ENCODE measurements around the gene CFC1B.
"Not testable (repeated sequence)": the region's sequence is repeated elsewhere in the genome, so short reads cannot be mapped to it uniquely, and the experiment has no call there.

Gene CFC1B
- total RNA-seq = 0 reads per million in 18 experiments

DNA sequence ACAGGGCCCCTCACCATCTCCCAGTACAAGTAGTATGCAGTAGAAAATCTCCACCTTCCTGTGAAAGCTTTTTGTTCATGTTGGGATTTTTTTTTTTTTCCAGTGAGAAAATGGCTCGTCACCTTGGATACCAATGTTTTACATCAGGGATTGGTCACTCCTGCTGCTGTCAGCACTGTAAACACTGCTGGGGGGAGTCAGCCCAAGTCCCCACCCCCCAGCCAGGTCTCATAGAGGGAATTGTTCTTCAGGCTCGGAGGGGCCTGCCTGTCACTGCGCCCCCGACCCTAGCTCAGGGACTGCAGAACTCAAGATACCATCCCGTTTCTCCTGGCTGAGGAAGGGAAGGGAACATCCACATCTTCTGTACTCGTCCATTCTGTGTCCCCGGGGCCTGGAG is at the start of gene CFC1B:
TSS of gene CFC1B (plus strand) at position 231 of the 400 bp plus-strand sequence. CDS start 263 bp downstream, outside the sequence.
- not testable (repeated sequence) for DNase-seq

- DNase-seq = not testable (repeated sequence)
Observed at GRCh38 chr2:130491073-130491472, 29.9 kb upstream of the CFC1B start.

- DNase-seq = not testable (repeated sequence)
Observed at GRCh38 chr2:130509228-130509627, 11.8 kb upstream of the CFC1B start, which contains the start of gene POTEI. TSS of gene POTEI (minus strand) at chr2:130509328. CDS start at chr2:130509235, 93 bp downstream.

GRCh38 chr2:130510807-130511746 is 9.9 kb upstream of the CFC1B start:
- DNase-seq = not testable (repeated sequence)

DNA sequence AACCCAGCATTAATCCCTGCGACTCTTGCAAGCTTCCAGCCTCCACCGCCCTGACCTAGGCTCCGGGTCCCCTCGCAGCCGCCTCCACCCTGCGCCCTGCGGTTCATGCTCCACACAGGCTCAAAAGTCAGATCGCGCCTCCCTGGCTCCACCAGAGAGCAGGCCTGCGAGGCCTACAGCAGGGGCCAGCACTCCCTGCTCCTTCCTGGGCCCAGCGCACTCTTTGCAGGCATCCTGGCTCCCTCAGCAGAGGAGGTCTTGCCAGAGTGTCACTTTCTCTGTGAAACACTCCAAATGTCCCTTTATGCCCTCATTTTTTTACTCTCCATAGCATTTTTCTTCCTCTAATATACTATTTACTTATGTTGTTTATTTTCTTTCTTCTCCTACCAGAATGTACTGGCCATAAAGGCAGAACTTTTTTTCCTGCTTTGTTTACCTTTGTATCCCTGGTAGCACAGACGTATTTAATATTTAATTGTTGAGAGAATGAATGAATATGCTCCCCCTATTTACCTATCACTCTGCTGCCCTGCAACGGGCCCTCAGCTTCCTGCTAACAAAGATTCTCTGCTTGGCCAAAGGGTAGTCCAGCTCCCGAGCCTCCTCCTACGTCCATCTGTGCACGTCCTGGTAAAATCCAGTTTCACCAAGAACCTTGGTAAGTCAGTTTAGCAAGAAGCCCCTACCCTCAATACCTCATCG is 9.1 kb upstream of the CFC1B start:
- DNase-seq = not testable (repeated sequence)

- DNase-seq = not testable (repeated sequence)
Observed at GRCh38 chr2:130518516-130519106, 2.4 kb upstream of the CFC1B start.

DNA sequence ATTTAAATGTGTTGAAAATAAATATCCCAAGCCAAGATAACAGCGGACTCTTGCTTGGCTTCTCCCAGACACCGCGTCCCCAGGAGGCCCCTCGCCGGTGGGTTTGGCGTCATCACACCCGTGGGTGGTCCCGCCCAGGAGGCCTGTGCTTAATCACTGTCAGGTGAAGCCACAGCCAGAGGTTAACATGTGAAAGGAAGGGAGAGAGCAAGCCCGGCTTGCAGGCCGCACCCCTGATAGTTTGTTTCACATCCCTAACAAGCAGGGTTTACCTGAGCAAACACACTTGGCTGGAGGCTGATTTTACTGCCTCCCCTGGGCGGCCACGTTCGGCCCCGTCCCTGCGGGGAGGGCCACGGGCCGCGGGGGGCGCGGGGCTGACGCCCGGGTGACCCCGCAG is 1.4 kb downstream of the CFC1B start:
- DNase-seq = not testable (repeated sequence)

DNA sequence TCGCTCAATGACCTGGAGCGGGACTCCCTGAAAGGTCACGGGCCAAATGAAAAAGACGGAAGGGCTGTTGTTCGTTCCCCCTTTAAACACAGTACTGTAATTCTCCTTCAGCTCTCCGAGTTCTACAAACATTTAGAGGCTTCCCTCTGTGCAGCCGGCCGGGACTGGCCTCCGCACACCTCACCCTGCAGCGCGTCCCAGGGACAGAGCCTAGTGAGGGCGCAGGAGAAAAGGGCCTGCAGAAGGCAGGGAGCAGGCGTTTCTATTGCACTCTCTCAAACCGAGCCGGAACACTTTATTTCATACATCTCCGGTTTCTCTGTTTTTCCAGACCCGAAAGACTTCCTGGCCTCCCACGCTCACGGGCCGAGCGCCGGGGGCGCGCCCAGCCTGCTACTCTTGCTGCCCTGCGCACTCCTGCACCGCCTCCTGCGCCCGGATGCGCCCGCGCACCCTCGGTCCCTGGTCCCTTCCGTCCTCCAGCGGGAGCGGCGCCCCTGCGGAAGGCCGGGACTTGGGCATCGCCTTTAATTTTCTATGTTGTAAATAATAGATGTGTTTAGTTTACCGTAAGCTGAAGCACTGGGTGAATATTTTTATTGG is 6.4 kb downstream of the CFC1B start:
- DNase-seq = not testable (repeated sequence)

DNA sequence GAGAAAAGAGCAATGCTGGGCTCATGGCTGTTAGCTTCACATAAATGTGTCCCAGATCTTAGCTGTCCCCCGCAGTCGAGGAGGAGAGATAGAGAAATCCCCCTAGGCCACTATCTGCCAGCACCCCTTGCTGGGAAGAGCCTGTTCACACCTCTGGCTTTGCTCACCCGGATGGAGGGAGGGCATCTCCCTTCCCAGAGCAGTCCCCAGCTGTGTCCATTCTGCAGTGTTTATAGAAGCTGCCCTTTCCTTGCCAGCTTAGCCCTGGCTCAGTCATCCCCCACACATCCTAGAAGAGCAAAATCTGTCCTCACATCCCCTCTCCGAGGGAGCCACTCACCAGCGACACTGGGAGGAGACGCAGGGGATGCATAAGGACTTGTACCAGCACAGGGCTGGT is 8.5 kb downstream of the CFC1B start:
- not testable (repeated sequence) for DNase-seq

- not testable (repeated sequence) for DNase-seq
Observed at GRCh38 chr2:130530212-130530611, 9.2 kb downstream of the CFC1B start.

DNA sequence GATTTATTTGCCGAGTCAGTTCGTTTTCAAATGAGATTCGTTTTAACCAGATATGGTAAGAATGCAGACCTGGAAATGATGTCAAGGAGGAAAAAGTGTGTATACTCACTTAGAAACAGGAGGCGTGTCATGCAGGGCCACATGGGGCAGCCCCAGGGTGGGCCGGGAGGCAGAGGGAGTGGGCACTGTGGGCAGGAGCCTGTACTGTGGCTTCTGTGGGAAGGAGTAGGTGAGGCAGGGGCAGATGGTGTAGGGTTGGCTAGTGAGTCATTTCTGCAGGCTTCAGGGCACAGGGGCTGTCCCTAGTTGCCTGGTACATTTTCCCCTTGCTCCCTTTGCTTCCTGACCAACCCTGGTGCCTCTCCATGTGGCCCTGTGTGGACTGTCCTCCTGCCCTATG is 10.2 kb downstream of the CFC1B start:
- DNase-seq = not testable (repeated sequence)

DNA sequence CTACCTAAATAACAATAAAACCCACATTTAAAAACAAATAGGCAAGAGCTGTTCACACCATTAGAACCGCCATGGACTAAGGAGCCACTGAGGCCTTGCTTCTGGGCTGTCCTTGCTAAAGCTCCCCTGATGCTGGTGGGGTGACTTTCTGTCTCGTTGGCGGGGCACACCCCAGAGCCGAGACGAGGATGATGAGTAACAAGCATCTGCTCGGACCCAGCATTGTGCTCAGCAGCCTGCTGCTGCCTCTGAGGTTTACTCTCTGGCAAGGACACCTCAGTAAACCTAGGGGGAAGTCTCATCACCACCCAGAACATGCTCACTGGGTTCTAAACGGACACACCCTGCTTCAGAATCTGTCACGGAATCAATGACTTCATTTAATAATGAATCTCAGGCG is 10.7 kb downstream of the CFC1B start:
- DNase-seq = not testable (repeated sequence)

DNA sequence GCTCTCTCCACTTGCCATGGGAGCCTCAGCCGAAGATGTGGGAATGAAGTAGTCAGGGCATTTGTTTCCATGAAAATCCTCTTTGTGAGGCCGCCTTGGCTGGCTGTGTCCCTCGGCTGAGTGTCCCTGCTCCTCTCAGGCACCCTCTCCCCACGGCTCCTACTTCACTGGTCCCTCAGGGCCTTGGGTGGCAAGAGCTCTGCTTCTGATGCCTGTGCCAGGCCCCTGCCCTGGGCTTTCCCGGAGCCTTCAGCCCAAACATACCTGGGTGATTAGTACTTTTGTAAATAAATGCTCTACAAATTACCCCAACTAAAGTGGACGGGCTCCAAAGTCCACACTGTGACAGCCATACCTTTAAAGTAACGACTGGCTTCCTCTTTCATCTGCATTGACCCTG is 15.6 kb downstream of the CFC1B start:
- DNase-seq = not testable (repeated sequence)

DNA sequence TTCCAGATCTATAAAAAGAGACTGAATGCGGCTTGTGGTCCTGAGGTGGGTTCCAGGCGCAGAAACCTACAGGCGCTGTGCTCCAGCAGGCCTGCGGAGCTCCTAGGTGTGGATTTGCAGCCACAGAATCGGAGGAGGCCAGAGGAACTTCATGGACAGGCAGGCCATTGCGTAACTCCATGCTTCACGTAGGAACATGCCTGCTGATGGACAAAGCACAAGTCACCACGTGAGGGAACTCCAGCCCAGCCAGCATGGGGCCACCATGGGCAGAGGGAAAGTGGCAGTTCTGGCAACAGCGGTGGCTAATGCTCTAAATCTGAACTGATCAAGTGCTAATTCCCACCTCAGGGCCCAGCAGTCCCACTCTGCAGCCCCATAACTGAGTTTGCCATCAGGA is 17.2 kb downstream of the CFC1B start:
- not testable (repeated sequence) for DNase-seq

GRCh38 chr2:130542789-130543188 is 21.8 kb downstream of the CFC1B start:
- DNase-seq = not testable (repeated sequence)

DNA sequence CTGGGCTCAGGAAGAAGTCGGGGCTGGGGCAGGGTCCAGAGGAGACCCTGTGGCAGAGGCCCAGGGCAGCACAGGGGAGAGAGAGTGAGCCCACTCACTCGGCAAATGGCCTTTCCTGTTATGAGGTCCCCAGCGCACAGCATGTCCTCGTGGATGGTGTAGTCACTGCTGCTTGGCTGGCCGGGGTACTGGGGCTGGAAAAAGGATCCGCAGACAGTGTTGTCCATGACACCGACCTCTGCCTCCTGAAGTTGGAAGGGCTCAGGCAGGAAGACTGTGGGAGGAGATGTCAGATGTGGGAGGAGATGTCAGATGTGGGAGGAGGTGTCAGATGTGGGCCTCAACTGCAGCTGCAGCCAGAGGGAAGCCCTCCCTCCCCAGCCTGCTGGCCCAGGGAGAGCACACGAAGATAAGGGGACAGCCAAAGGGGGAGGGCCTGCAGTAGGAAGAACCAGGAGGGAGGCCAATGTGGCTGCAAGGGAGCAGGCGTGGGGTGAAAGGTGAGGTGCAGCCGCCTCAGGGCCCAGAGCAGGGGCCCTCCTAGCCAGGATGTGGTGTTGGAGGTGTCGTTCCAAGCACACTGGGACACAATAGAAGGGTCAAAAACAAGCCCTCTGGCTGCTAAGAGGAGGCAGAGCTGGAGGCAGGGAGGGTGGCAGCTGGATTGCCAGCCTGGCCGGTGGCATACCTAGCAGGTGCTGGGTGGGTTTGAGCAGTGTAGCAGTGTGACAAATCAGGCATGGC is 22.9 kb downstream of the CFC1B start:
- not testable (repeated sequence) for DNase-seq

DNA sequence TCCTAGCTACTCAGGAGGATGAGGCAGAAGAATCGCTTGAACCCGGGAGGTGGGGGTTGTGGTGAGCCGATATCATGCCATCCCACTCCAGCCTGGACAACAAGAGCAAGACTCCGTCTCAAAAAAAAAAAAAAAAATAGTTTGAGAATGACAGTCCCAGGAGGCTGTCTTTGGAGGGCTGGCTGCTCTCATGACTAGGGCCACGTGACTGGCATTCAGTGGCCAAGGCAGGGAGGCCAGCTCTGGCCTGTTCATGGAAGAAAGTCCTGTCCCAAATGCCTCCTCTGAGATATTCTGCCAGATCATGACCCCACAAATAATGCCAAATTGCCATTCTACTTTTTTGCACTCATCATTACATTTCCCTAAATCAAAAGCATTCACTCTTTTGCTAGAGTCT is 24.0 kb downstream of the CFC1B start:
- not testable (repeated sequence) for DNase-seq

GRCh38 chr2:130548418-130548817 is 27.4 kb downstream of the CFC1B start:
- not testable (repeated sequence) for DNase-seq

- not testable (repeated sequence) for DNase-seq
Observed at GRCh38 chr2:130549475-130549874, 28.5 kb downstream of the CFC1B start.

GRCh38 chr2:130554178-130554577 is 33.2 kb downstream of the CFC1B start:
- DNase-seq = not testable (repeated sequence)

GRCh38 chr2:130556441-130556840 is 35.4 kb downstream of the CFC1B start:
- not testable (repeated sequence) for DNase-seq

DNA sequence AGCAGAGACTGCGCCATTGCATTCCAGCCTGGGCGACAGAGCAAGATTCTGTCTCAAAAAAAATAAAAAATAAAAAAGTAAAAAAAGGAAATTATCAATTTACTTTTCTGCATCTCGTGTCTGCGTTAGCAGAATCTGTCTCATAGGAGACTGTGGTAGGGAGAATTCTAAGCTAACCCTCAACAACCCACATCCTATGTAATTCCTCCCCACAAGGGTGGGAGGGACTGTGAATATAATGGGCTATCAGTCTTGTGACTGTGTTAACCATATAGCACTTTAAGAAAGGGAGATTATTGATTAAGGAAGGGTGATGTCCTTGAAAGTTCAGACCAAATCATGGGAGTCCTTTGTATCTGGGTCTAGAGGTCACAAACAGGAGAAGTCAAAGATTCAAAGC is 45.1 kb downstream of the CFC1B start:
- DNase-seq = not testable (repeated sequence)

Data from inflammatory macrophage (primary cell).